Activated CD4-positive, alpha-beta T cell treated with anti-CD3 and anti-CD28 coated beads for 24 hours (primary cell): ENCODE results near the gene SLC13A3.
A peak's percentile ranks its signal among the peaks of the same experiment; 100 is the strongest.

ENCODE experiments used
- DNase-seq, 2 donors: peaks; one replicate each; pipeline ENCODE4 v3.0.0-alpha.2; 2020; ENCODE audit warnings: low read depth in 2 of 2

Gene SLC13A3

GRCh38 chr20:46651091-46651962, at the start of gene SLC13A3:
Gene SLC13A3, minus strand, starts transcription at chr20:46651459. Its CDS starts 38 bp downstream, at chr20:46651421.
- no peak for DNase-seq

- no peak for DNase-seq
Measured at GRCh38 chr20:46701057-46701456, 49.8 kb upstream of the SLC13A3 start.

- no peak for DNase-seq
Measured at GRCh38 chr20:46700481-46700880, 49.2 kb upstream of the SLC13A3 start.

GRCh38 chr20:46699651-46700359, 48.5 kb upstream of the SLC13A3 start:
- no peak for DNase-seq

GRCh38 chr20:46698788-46699187, 47.5 kb upstream of the SLC13A3 start:
- no peak for DNase-seq

- DNase-seq = no peak
Measured at GRCh38 chr20:46696791-46697279, 45.6 kb upstream of the SLC13A3 start.

- no peak for DNase-seq
Measured at GRCh38 chr20:46695892-46696291, 44.6 kb upstream of the SLC13A3 start.

GRCh38 chr20:46694484-46694883, 43.2 kb upstream of the SLC13A3 start:
- no peak for DNase-seq

GRCh38 chr20:46691196-46691595, 39.9 kb upstream of the SLC13A3 start:
- no peak for DNase-seq

GRCh38 chr20:46690219-46691106, 39.2 kb upstream of the SLC13A3 start:
- DNase-seq = no peak

GRCh38 chr20:46689754-46690085, 38.5 kb upstream of the SLC13A3 start:
- DNase-seq = no peak

GRCh38 chr20:46689082-46689753, 38.0 kb upstream of the SLC13A3 start, which contains the start of gene TP53RK:
Gene TP53RK, minus strand, starts transcription at chr20:46689444. Its CDS starts 30 bp downstream, at chr20:46689414.
- peak; percentile 97 to 98 for DNase-seq

GRCh38 chr20:46688151-46689081, 37.2 kb upstream of the SLC13A3 start:
- DNase-seq = no peak

- DNase-seq = no peak
Measured at GRCh38 chr20:46683939-46684750, 32.9 kb upstream of the SLC13A3 start.

GRCh38 chr20:46683668-46683938, 32.3 kb upstream of the SLC13A3 start:
- DNase-seq = no peak

GRCh38 chr20:46683011-46683667, 31.9 kb upstream of the SLC13A3 start:
- no peak for DNase-seq

GRCh38 chr20:46682063-46682821, 31.0 kb upstream of the SLC13A3 start:
- DNase-seq = no peak
